Left lung (tissue), 10 donors: ENCODE results near the gene CNBD2. TPM values are rescaled to one million over a fixed set of nuclear protein-coding genes. Genes with fewer than 3 reads are reported as not detected.
"Not testable (repeated sequence)": the region's sequence is repeated elsewhere in the genome, so short reads cannot be mapped to it uniquely, and the experiment has no call there.

Experiments used
- ATAC-seq: fragments of 200-7000 bp; cut with Tn5 transposase; one replicate; pipeline ENCODE4 v1.9.1; 2020; ENCODE audit warnings: moderate library complexity
- DNase-seq, 4 donors: peaks; one replicate each; pipeline ENCODE4 v3.0.0-alpha.2; 2013 to 2020
- H3K27ac ChIP-seq, 2 donors: fragments of 200-600 bp; sonication (generic) in 1 of 2; one replicate each; pipeline versions ENCODE4 v1.5.0 to v1.8.0; 2020 to 2021
- H3K27me3 ChIP-seq, 2 donors: fragments of 200-600 bp; sonication (generic) in 1 of 2; one replicate each; pipeline versions ENCODE4 v1.5.0 to v1.8.0; 2020 to 2021
- H3K36me3 ChIP-seq, 2 donors: fragments of 200-600 bp; sonication (generic) in 1 of 2; one replicate each; pipeline versions ENCODE4 v1.5.0 to v1.8.0; 2020 to 2021
- H3K4me1 ChIP-seq, 2 donors: fragments of 200-600 bp; one replicate each; pipeline ENCODE4 v1.8.0; 2021
- H3K4me3 ChIP-seq, 2 donors: fragments of 200-600 bp; sonication (generic) in 1 of 2; one replicate each; pipeline versions ENCODE4 v1.5.0 to v1.8.0; 2020 to 2021; ENCODE audit warnings: mild to moderate bottlenecking in 1 of 2
- H3K9me3 ChIP-seq, 2 donors: fragments of 200-600 bp; sonication (generic) in 1 of 2; one replicate each; pipeline versions ENCODE4 v1.5.0 to v1.8.0; 2020 to 2021
- CTCF ChIP-seq, 2 donors: fragments of 200-600 bp; sonication (generic) in 1 of 2; IDR thresholded peaks; one replicate each; pipeline versions ENCODE4 v1.5.0 to v1.8.0; 2021; ENCODE audit warnings: antibody characterized with exemption in 2 of 2
- intact Hi-C, 2 donors: fragments of 100-400 bp; cut with DNase I; formaldehyde crosslinking; loops; one replicate each; pipeline versions ENCODE4 v1.11.2 to v1.14.2; 2022
- polyA plus RNA-seq, 6 donors: library from polyadenylated mRNA; unstranded; fragments of 120-200 nt; gene quantifications; one replicate each; pipeline ENCODE4 v1.2.1, GENCODE V29; 2013; ENCODE audit not compliant: insufficient read length in 6 of 6
- total RNA-seq, 2 donors: library from RNA; stranded (reverse); fragmentation: NEBNext Ultra II Directional; extraction: Animal tissue kit (Norgen Biotek cat#: 25700); gene quantifications; one replicate each; pipeline ENCODE4 v1.2.1, GENCODE V29; 2021
- donor health status: DM: no; HTN: yes; CAD: no.
- donor health status: DM: no; HTN: no; CAD: no.

Gene CNBD2
- total and polyA plus RNA-seq, 8 donors: 0.36 to 3.6 (median 0.51) TPM

DNA sequence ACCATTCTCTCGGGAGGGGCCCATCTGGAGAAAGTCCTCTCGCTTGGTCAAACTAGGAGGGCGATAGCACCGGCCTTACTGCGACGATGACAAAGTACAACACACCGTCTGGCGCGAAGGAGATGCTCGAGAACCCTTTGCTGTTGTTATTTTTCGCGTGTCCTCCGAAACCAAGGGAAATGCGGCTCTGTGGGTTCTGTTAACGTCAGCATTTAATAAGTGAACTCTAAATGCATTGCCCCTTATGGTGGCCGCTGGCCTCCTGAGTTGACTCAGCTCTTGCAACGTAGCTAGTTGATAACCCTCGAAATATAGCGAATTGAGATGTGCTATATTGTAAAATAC lies 13.5 kb upstream of the CNBD2 start:
- DNase-seq (peak in 1 of 4 donors; percentile 29), ATAC-seq (peak; percentile 4)
- Histone ChIP-seq H3K27ac (peak overlapping the region; percentile 95 to 99), H3K4me1 (peaks cover 12 to 25% of the 10 kb centered on the region in 2 donors), H3K36me3 (no peaks in the 10 kb centered on the region), H3K27me3 (no peaks in the 10 kb centered on the region), H3K4me3 (peak overlapping the region; percentile 79 to 85), H3K9me3 (no peaks in the 10 kb centered on the region)
- intact Hi-C loops: no loop called here
- TF ChIP-seq CTCF (IDR thresholded peaks at IDR 0.05): no peak

GRCh38 chr20:35956616-35957015 lies 11.8 kb upstream of the CNBD2 start:
- H3K4me1 ChIP-seq: peaks cover 12 to 25% of the 10 kb centered on the region in 2 donors
- ATAC-seq (no peak), DNase-seq (no peak)
- TF ChIP-seq CTCF (IDR thresholded peaks at IDR 0.05): no peak
- H3K4me3 ChIP-seq: no peak overlapping the region
- intact Hi-C loops: no loop called here
- H3K9me3 ChIP-seq: no peaks in the 10 kb centered on the region
- H3K27ac ChIP-seq: no peak overlapping the region
- H3K27me3 ChIP-seq: no peaks in the 10 kb centered on the region
- no peaks in the 10 kb centered on the region for H3K36me3 ChIP-seq

- H3K4me3 ChIP-seq, H3K9me3 ChIP-seq, H3K27me3 ChIP-seq, H3K4me1 ChIP-seq, ATAC-seq, intact Hi-C loops, H3K27ac ChIP-seq, H3K36me3 ChIP-seq, DNase-seq: not testable (repeated sequence)
Measured at GRCh38 chr20:35959291-35959690, 9.1 kb upstream of the CNBD2 start.

GRCh38 chr20:35963878-35964277 lies 4.5 kb upstream of the CNBD2 start:
- ATAC-seq: no peak
- no peak overlapping the region for H3K27ac ChIP-seq
- no peaks in the 10 kb centered on the region for H3K9me3 ChIP-seq
- no peaks in the 10 kb centered on the region for H3K36me3 ChIP-seq
- intact Hi-C loops: no loop called here
- TF ChIP-seq CTCF (IDR thresholded peaks at IDR 0.05): no peak
- H3K4me1 ChIP-seq: no peaks in the 10 kb centered on the region
- H3K4me3 ChIP-seq: no peak overlapping the region
- no peaks in the 10 kb centered on the region for H3K27me3 ChIP-seq
- no peak for DNase-seq

DNA sequence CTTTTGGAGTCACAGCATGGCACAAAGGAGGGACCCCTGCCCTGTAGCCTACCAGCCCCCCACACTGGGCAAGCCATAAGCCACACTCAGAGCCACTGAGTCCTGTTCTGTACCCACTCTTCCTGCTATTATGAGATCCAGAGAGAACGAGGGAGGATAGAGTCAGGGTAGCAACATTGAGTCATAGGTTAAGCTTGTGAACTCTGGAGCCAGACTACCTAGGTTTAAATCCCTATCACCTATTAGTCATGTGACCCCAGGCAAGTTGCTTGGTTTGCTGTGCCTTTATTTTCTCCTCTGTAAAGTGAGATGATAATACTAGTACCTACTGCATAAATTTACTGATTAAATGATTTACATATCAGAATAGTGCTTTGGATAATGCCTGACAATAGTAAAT lies 540 bp downstream of the CNBD2 start:
- H3K4me1 ChIP-seq: no peaks in the 10 kb centered on the region
- intact Hi-C loops: no loop called here
- H3K27ac ChIP-seq: no peak overlapping the region
- DNase-seq (no peak), ATAC-seq (no peak)
- no peaks in the 10 kb centered on the region for H3K36me3 ChIP-seq
- H3K27me3 ChIP-seq: no peaks in the 10 kb centered on the region
- H3K9me3 ChIP-seq: no peaks in the 10 kb centered on the region
- TF ChIP-seq CTCF (IDR thresholded peaks at IDR 0.05): no peak
- H3K4me3 ChIP-seq: no peak overlapping the region

DNA sequence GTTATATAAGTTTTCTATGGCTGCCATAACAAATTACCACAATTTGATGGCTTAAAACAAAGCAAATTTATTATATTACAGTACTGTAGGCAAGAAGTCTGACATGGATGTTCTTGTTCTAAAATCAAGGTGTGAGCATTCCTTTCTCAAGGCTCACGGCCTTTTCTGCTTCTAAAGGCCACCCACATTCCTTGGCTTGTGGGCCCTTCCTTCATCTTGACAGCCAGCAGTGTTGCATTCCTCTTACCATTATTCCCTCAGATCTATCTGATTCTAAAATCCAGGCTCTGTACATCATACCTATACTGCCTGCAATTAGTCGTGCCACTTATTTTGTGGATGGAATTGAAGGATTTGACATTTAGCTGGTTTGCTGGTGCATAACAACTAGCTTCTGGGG lies 3.6 kb downstream of the CNBD2 start:
- no peak overlapping the region for H3K27ac ChIP-seq
- no peaks in the 10 kb centered on the region for H3K36me3 ChIP-seq
- no peaks in the 10 kb centered on the region for H3K9me3 ChIP-seq
- intact Hi-C loops: no loop called here
- ATAC-seq: no peak
- H3K4me3 ChIP-seq: no peak overlapping the region
- no peak for DNase-seq
- no peak for TF ChIP-seq CTCF (IDR thresholded peaks at IDR 0.05)
- H3K27me3 ChIP-seq: no peaks in the 10 kb centered on the region
- no peaks in the 10 kb centered on the region for H3K4me1 ChIP-seq
